ENCODE results near the gene DYNLT1. TPM values are rescaled to one million over a fixed set of nuclear protein-coding genes. Genes with fewer than 3 reads are reported as not detected.
A peak's percentile ranks its signal among the peaks of the same experiment; 100 is the strongest.

Gene DYNLT1
- total and polyA plus RNA-seq, 2 of the 13 experiments (the other 11 are each of a cell fraction or from before 2014, with no cell fraction given) = 108 to 171 TPM

DNA sequence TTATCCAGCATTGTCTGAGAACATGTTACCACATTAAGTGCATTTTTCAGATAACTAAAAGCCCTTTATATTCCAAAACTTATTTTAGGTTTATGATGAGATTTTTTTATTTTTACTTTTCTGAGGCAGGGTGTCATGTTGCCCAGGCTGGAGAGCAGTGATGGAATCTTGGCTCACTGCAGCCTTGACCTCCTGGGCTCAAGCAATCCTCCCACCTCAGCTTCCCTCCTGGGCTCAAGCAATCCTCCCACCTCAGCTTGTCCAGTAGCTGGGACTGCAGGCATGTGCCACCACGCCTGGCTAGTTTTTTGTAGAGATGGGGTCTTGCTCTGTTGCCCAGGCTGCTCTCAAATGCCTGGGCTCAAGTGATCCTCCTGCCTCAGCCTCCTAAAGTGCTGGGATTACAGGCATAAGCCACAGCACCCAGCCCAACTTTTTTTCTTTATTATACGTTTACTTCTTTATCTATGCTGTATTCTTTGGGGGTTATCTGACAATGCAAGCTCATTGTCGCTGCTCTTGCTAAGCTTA, 6.2 kb downstream of the DYNLT1 start (continued):
- TF ChIP-seq, protein P1, sequence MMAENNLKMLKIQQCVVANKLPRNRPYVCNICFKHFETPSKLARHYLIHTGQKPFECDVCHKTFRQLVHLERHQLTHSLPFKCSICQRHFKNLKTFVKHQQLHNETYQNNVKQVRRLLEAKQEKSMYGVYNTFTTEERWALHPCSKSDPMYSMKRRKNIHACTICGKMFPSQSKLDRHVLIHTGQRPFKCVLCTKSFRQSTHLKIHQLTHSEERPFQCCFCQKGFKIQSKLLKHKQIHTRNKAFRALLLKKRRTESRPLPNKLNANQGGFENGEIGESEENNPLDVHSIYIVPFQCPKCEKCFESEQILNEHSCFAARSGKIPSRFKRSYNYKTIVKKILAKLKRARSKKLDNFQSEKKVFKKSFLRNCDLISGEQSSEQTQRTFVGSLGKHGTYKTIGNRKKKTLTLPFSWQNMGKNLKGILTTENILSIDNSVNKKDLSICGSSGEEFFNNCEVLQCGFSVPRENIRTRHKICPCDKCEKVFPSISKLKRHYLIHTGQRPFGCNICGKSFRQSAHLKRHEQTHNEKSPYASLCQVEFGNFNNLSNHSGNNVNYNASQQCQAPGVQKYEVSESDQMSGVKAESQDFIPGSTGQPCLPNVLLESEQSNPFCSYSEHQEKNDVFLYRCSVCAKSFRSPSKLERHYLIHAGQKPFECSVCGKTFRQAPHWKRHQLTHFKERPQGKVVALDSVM (CRISPR knock-in tag; IDR thresholded peaks at IDR 0.05) = peak; percentile 41; the same call in 1 of the 2 replicates
- no peak for TF ChIP-seq ZNF550 (CRISPR knock-in tag; IDR thresholded peaks at IDR 0.05; ENCODE audit: borderline replicate concordance)

DNA sequence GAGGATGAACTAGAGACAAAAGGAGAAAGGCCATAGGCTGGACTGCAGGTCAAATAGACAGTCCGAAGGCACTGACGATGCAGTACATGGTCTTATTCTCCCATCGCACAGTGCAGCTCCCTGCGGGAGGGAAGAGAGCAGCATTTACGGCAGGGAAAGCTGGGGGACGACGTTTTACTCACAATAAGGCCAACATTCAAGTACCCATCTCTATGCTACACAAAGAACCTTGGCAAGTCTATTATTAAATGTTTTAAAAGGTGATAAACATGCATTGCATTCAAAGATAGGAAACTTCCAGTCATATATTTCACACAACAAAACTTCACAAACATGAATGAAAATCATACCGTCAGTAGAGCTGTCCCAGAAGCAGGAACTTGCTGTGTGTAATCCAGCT, 7.8 kb downstream of the DYNLT1 start:
- FAIRE-seq = no peak
- DNase-seq (ENCODE audit: low spot score) = no peak
- intact Hi-C loops (cut with micrococcal nuclease; ENCODE audit: unreplicated experiment) (no loop called here), in situ Hi-C loops (cut with HindIII; ENCODE audit: extremely low pct_ligation_motif_present, low pct_unique_long_range_greater_than_20kb) (no loop called here)
- Histone ChIP-seq H3K4me3 (replicated peaks in 1 of 3; ENCODE audit: insufficient read depth in 1 of 3, low read depth in 2 of 3, low read length in 3 of 3) (no peak overlapping the region), H3K9ac (ENCODE audit: insufficient read depth, low read depth, low read length) (no peak overlapping the region), H3K4me2 (ENCODE audit: low read depth, low read length) (no peak overlapping the region), H4K20me1 (ENCODE audit: insufficient read depth, low read length) (peaks cover 5% of the 10 kb centered on the region; the same call in 1 of the 2 replicates), H3K27me3 (ENCODE audit: control insufficient read depth in 1 of 2, insufficient read depth in 2 of 2, low read length in 2 of 2) (no peaks in the 10 kb centered on the region), H3K36me3 (replicated peaks in 1 of 2; ENCODE audit: control insufficient read depth in 1 of 2, insufficient read depth in 2 of 2, low read length in 2 of 2) (peaks cover 8 to 36% of the 10 kb centered on the region in 2 experiments), H3K79me2 (ENCODE audit: insufficient read depth, low read length) (peaks cover under 1% of the 10 kb centered on the region), H3K4me1 (ENCODE audit: insufficient read depth, low read length) (peaks cover 24% of the 10 kb centered on the region), H2AFZ (ENCODE audit: low read length) (no peak overlapping the region), H3K27ac (ENCODE audit: extremely low read length, insufficient read depth, low read length) (no peak overlapping the region), H3K9me3 (ENCODE audit: low read length) (no peaks in the 10 kb centered on the region)
- CTCF ChIA-PET (ENCODE audit: low intra/inter-chr PET ratio, low total read pairs) = no interaction called here
- WGBS (ENCODE audit: low lambda C conversion rate) = 96% methylated on average over 8 of the region's 8 CpGs
- no peak; the same call in 2 of the 3 replicates for ATAC-seq
- BruUV-seq (replicated peaks) = no TSS peak
- POLR2A ChIA-PET = no interaction called here
- TF ChIP-seq RARG (CRISPR knock-in tag; IDR thresholded peaks at IDR 0.05; ENCODE audit: low read depth) = no peak
- TF ChIP-seq ZBTB38 (CRISPR knock-in tag; IDR thresholded peaks at IDR 0.05) = 0 out of 2 replicates have a peak, but pooled peaks have one; percentile 48
- no peak for TF ChIP-seq NR2C2 (CRISPR knock-in tag; IDR thresholded peaks at IDR 0.05; ENCODE audit: borderline replicate concordance)
- 0 out of 2 replicates have a peak, but pooled peaks have one; percentile 88 for TF ChIP-seq PAF1 (CRISPR knock-in tag; IDR thresholded peaks at IDR 0.05)
- 0 out of 4 replicates have a peak, but pooled peaks of 1 of the 2 experiments have one; percentile 12 for TF ChIP-seq POLR2A (IDR thresholded peaks at IDR 0.05; ENCODE audit: insufficient read depth in 1 of 2, low read depth in 2 of 2, low read length in 2 of 2)
- TF ChIP-seq RBFOX2 (IDR thresholded peaks at IDR 0.05; ENCODE audit: low read depth, low read length) = 0 out of 2 replicates have a peak, but pooled peaks have one; percentile 24
- TF ChIP-seq, protein P2, sequence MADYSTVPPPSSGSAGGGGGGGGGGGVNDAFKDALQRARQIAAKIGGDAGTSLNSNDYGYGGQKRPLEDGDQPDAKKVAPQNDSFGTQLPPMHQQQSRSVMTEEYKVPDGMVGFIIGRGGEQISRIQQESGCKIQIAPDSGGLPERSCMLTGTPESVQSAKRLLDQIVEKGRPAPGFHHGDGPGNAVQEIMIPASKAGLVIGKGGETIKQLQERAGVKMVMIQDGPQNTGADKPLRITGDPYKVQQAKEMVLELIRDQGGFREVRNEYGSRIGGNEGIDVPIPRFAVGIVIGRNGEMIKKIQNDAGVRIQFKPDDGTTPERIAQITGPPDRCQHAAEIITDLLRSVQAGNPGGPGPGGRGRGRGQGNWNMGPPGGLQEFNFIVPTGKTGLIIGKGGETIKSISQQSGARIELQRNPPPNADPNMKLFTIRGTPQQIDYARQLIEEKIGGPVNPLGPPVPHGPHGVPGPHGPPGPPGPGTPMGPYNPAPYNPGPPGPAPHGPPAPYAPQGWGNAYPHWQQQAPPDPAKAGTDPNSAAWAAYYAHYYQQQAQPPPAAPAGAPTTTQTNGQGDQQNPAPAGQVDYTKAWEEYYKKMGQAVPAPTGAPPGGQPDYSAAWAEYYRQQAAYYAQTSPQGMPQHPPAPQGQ (CRISPR knock-in tag; IDR thresholded peaks at IDR 0.05; ENCODE audit: borderline replicate concordance) = 0 out of 2 replicates have a peak, but pooled peaks have one; percentile 40
- peak; percentile 88 for TF ChIP-seq RBM22 (optimal IDR thresholded peaks at IDR 0.05; ENCODE audit: low read length)
- TF ChIP-seq AGO2 (optimal IDR thresholded peaks at IDR 0.05; ENCODE audit: low read depth, low read length) = peak; percentile 60
- TF ChIP-seq TCF7L2 (IDR thresholded peaks at IDR 0.05; ENCODE audit: low read depth, low read length) = no peak
- 0 out of 2 replicates have a peak, but pooled peaks have one; percentile 15 for TF ChIP-seq KDM2A (CRISPR knock-in tag; IDR thresholded peaks at IDR 0.05; ENCODE audit: borderline replicate concordance, low read depth)
